PC-3 (cell line): ENCODE results near the gene INAFM2.

Source experiments
- CTCF ChIP-seq: fragments of 300-600 bp; sonication (generic); conservative IDR thresholded peaks from 2 replicates; pipeline ENCODE4 v1.5.1; 2017; ENCODE audit warnings: antibody characterized with exemption, low read depth, mild to moderate bottlenecking, low read length
- EZH2 ChIP-seq: fragments of 300-600 bp; sonication (generic); IDR thresholded peaks from one replicate; pipeline ENCODE4 v1.6.1; 2017; ENCODE audit warnings: antibody characterized with exemption, mild to moderate bottlenecking, low read length; ENCODE audit not compliant: unreplicated experiment
- EZH2phosphoT487 ChIP-seq: fragments of 300-600 bp; sonication (generic); IDR thresholded peaks from 2 replicates; pipeline ENCODE4 v1.6.1; 2018; ENCODE audit warnings: mild to moderate bottlenecking, antibody characterized with exemption, low read length, borderline replicate concordance

GRCh38 chr15:40327457-40327856 is 4.0 kb downstream of the INAFM2 start:
- TF ChIP-seq EZH2, result no peak
- TF ChIP-seq CTCF, result no peak
- no peak for TF ChIP-seq EZH2phosphoT487
